Stimulated activated naive CD8-positive, alpha-beta T cell treated with anti-CD3 and anti-CD28 coated beads, Interleukin-15, amount 100 ng/mL, for 72 hours (primary cell): ENCODE results near the gene FAAP20.

Source experiments
- ATAC-seq: fragments of 150-1000 bp; cut with Tn5 transposase; 2 replicates; pipeline ENCODE4 v1.10.0; 2021; ENCODE audit warnings: mild to moderate bottlenecking, moderate library complexity
- DNase-seq, 2 donors: peaks; one replicate each; pipeline ENCODE4 v3.0.0; 2021 to 2022
- H3K27ac Mint-ChIP-seq, 2 donors: one replicate each; pipeline ENCODE4 v1.8.0; 2022; ENCODE audit warnings: mild to moderate bottlenecking in 2 of 2, mixed read lengths in 2 of 2, moderate library complexity in 2 of 2
- H3K27me3 Mint-ChIP-seq: one replicate; pipeline ENCODE4 v1.8.0; 2022; ENCODE audit warnings: mixed read lengths
- H3K4me1 Mint-ChIP-seq: one replicate; pipeline ENCODE4 v1.8.0; 2022; ENCODE audit warnings: mild to moderate bottlenecking, mixed read lengths
- H3K4me3 Mint-ChIP-seq, 2 donors: one replicate each; pipeline ENCODE4 v1.8.0; 2022; ENCODE audit warnings: mild to moderate bottlenecking in 2 of 2, mixed read lengths in 2 of 2, moderate library complexity in 1 of 2
- H3K9me3 Mint-ChIP-seq, 2 donors: one replicate each; pipeline ENCODE4 v1.8.0; 2022; ENCODE audit warnings: mixed read lengths in 2 of 2

Gene FAAP20

GRCh38 chr1:2194319-2194897, at the start of gene FAAP20:
FAAP20 (minus strand) TSS chr1:2194772; CDS start chr1:2194749, 23 bp downstream.
- peak; percentile 61 for ATAC-seq
- DNase-seq = no peak
- Mint-ChIP-seq H3K27ac (peak within 1 kb of the TSS; percentile 96 to 97), H3K9me3 (no peaks in the 10 kb centered on the region), H3K4me3 (peak within 1 kb of the TSS; percentile 90 to 93), H3K27me3 (no peaks in the 10 kb centered on the region), H3K4me1 (peaks cover 65% of the 10 kb centered on the region)

GRCh38 chr1:2242814-2243725, 48.5 kb upstream of the FAAP20 start:
- Mint-ChIP-seq H3K4me1 (peaks cover 99% of the 10 kb centered on the region), H3K4me3 (no peak overlapping the region), H3K27ac (no peak overlapping the region)

GRCh38 chr1:2241820-2242219, 47.2 kb upstream of the FAAP20 start:
- ATAC-seq (no peak), DNase-seq (no peak)
- peaks cover 99% of the 10 kb centered on the region for H3K4me1 Mint-ChIP-seq
- H3K27me3 Mint-ChIP-seq = no peaks in the 10 kb centered on the region
- no peak overlapping the region for H3K27ac Mint-ChIP-seq
- peak overlapping the region in 1 of 2 donors; percentile 48 for H3K4me3 Mint-ChIP-seq
- no peaks in the 10 kb centered on the region for H3K9me3 Mint-ChIP-seq

More at GRCh38 chr1:2242814-2243725, 48.5 kb upstream of the FAAP20 start:
- no peaks in the 10 kb centered on the region for H3K27me3 Mint-ChIP-seq
- no peak for ATAC-seq
- no peak for DNase-seq
- no peaks in the 10 kb centered on the region for H3K9me3 Mint-ChIP-seq

GRCh38 chr1:2240270-2241156, 45.9 kb upstream of the FAAP20 start:
- Mint-ChIP-seq H3K27ac (peak overlapping the region; percentile 93 to 94), H3K4me3 (peak overlapping the region; percentile 58 to 69), H3K27me3 (no peaks in the 10 kb centered on the region), H3K9me3 (no peaks in the 10 kb centered on the region), H3K4me1 (peaks cover 100% of the 10 kb centered on the region)
- DNase-seq (peak in 1 of 2 donors; percentile 39), ATAC-seq (peak; percentile 60)

- Mint-ChIP-seq H3K9me3 (no peaks in the 10 kb centered on the region), H3K27ac (peak overlapping the region; percentile 93 to 94), H3K27me3 (no peaks in the 10 kb centered on the region), H3K4me3 (peak overlapping the region; percentile 58 to 69), H3K4me1 (peaks cover 100% of the 10 kb centered on the region)
- no peak for DNase-seq
- no peak for ATAC-seq
Measured at GRCh38 chr1:2239384-2239985, 44.9 kb upstream of the FAAP20 start.

GRCh38 chr1:2239013-2239370, 44.4 kb upstream of the FAAP20 start:
- DNase-seq = no peak
- no peak overlapping the region for H3K4me3 Mint-ChIP-seq
- H3K27me3 Mint-ChIP-seq = no peaks in the 10 kb centered on the region
- H3K4me1 Mint-ChIP-seq = peaks cover 100% of the 10 kb centered on the region
- no peak overlapping the region for H3K27ac Mint-ChIP-seq
- ATAC-seq = no peak
- no peaks in the 10 kb centered on the region for H3K9me3 Mint-ChIP-seq

- Mint-ChIP-seq H3K9me3 (no peaks in the 10 kb centered on the region), H3K27me3 (no peaks in the 10 kb centered on the region), H3K4me3 (no peak overlapping the region), H3K4me1 (peaks cover 100% of the 10 kb centered on the region), H3K27ac (no peak overlapping the region)
- DNase-seq (no peak), ATAC-seq (no peak)
Measured at GRCh38 chr1:2238361-2239012, 43.9 kb upstream of the FAAP20 start.

GRCh38 chr1:2237773-2238172, 43.2 kb upstream of the FAAP20 start:
- no peaks in the 10 kb centered on the region for H3K9me3 Mint-ChIP-seq
- peaks cover 100% of the 10 kb centered on the region for H3K4me1 Mint-ChIP-seq
- no peak for ATAC-seq
- no peak for DNase-seq
- H3K27ac Mint-ChIP-seq = peak overlapping the region; percentile 80 to 82
- H3K27me3 Mint-ChIP-seq = no peaks in the 10 kb centered on the region
- peak overlapping the region; percentile 74 to 77 for H3K4me3 Mint-ChIP-seq

- H3K4me1 Mint-ChIP-seq = peaks cover 100% of the 10 kb centered on the region
- ATAC-seq (peak; percentile 40), DNase-seq (peak in 1 of 2 donors; percentile 50)
- no peaks in the 10 kb centered on the region for H3K9me3 Mint-ChIP-seq
- peak overlapping the region; percentile 74 to 77 for H3K4me3 Mint-ChIP-seq
- no peaks in the 10 kb centered on the region for H3K27me3 Mint-ChIP-seq
- H3K27ac Mint-ChIP-seq = peak overlapping the region; percentile 80 to 82
Measured at GRCh38 chr1:2236695-2237677, 42.4 kb upstream of the FAAP20 start.

GRCh38 chr1:2235300-2235998, 40.9 kb upstream of the FAAP20 start:
- ATAC-seq (no peak), DNase-seq (no peak)
- no peaks in the 10 kb centered on the region for H3K9me3 Mint-ChIP-seq
- H3K27me3 Mint-ChIP-seq = no peaks in the 10 kb centered on the region
- peak overlapping the region; percentile 81 to 94 for H3K4me3 Mint-ChIP-seq
- H3K4me1 Mint-ChIP-seq = peaks cover 100% of the 10 kb centered on the region
- peak overlapping the region; percentile 81 to 89 for H3K27ac Mint-ChIP-seq

GRCh38 chr1:2234762-2235113, 40.2 kb upstream of the FAAP20 start:
- ATAC-seq = peak; percentile 49

GRCh38 chr1:2233997-2234761, 39.6 kb upstream of the FAAP20 start:
- H3K9me3 Mint-ChIP-seq = no peaks in the 10 kb centered on the region
- ATAC-seq = peak; percentile 84
- H3K4me3 Mint-ChIP-seq = peak overlapping the region; percentile 81 to 94
- DNase-seq = peak; percentile 56 to 72
- peaks cover 95% of the 10 kb centered on the region for H3K4me1 Mint-ChIP-seq
- no peaks in the 10 kb centered on the region for H3K27me3 Mint-ChIP-seq
- H3K27ac Mint-ChIP-seq = peak overlapping the region; percentile 88 to 95

More at GRCh38 chr1:2234762-2235113, 40.2 kb upstream of the FAAP20 start:
- peak overlapping the region; percentile 81 to 94 for H3K4me3 Mint-ChIP-seq
- DNase-seq = no peak
- H3K9me3 Mint-ChIP-seq = no peaks in the 10 kb centered on the region
- no peaks in the 10 kb centered on the region for H3K27me3 Mint-ChIP-seq
- H3K4me1 Mint-ChIP-seq = peaks cover 95% of the 10 kb centered on the region
- H3K27ac Mint-ChIP-seq = peak overlapping the region; percentile 88 to 95

- peak overlapping the region; percentile 74 to 83 for H3K27ac Mint-ChIP-seq
- H3K9me3 Mint-ChIP-seq = no peaks in the 10 kb centered on the region
- peaks cover 89% of the 10 kb centered on the region for H3K4me1 Mint-ChIP-seq
- no peak for ATAC-seq
- peak overlapping the region; percentile 81 to 94 for H3K4me3 Mint-ChIP-seq
- no peaks in the 10 kb centered on the region for H3K27me3 Mint-ChIP-seq
- DNase-seq = no peak
Measured at GRCh38 chr1:2233468-2233867, 38.9 kb upstream of the FAAP20 start.
